ENCODE data around the gene OSBPL8. TPM values are rescaled to one million over a fixed set of nuclear protein-coding genes. Genes with fewer than 3 reads are reported as not detected.

The OSBPL8 gene
- total and polyA plus RNA-seq, 11 donors, result 4.5 to 58.7 (median 43.7) TPM

- intact Hi-C loops (cut with DNase I), result no loop called here
- TF ChIP-seq POLR2A (IDR thresholded peaks at IDR 0.05) (no peak), CTCF (IDR thresholded peaks at IDR 0.05) (no peak)
- no peak for ATAC-seq
- no peaks in the 10 kb centered on the region for H3K36me3 ChIP-seq
- peaks cover 0 to 21% (median 0%) of the 10 kb centered on the region in 12 donors for H3K4me1 ChIP-seq
- no peaks in the 10 kb centered on the region for H3K9me3 ChIP-seq
- no peaks in the 10 kb centered on the region for H3K27me3 ChIP-seq
- no peak overlapping the region for H3K27ac ChIP-seq
- no peak for DNase-seq
- H3K4me3 ChIP-seq, result no peak overlapping the region
Observed at GRCh38 chr12:76591476-76591875, 31.9 kb upstream of the OSBPL8 start.

- Histone ChIP-seq H3K27ac (no peak overlapping the region), H3K36me3 (no peaks in the 10 kb centered on the region), H3K4me1 (peaks cover 0 to 21% (median 0%) of the 10 kb centered on the region in 12 donors), H3K9me3 (no peaks in the 10 kb centered on the region), H3K4me3 (no peak overlapping the region), H3K27me3 (no peaks in the 10 kb centered on the region)
- DNase-seq (no peak), ATAC-seq (no peak)
- TF ChIP-seq CTCF (IDR thresholded peaks at IDR 0.05), result no peak
- no peak for TF ChIP-seq POLR2A (IDR thresholded peaks at IDR 0.05)
- intact Hi-C loops (cut with DNase I), result no loop called here
- 85 to 92% (median 90%) methylated on average over 3 of the region's 3 CpGs for WGBS, 4 donors
Observed at GRCh38 chr12:76590131-76590530, 30.6 kb upstream of the OSBPL8 start.

DNA sequence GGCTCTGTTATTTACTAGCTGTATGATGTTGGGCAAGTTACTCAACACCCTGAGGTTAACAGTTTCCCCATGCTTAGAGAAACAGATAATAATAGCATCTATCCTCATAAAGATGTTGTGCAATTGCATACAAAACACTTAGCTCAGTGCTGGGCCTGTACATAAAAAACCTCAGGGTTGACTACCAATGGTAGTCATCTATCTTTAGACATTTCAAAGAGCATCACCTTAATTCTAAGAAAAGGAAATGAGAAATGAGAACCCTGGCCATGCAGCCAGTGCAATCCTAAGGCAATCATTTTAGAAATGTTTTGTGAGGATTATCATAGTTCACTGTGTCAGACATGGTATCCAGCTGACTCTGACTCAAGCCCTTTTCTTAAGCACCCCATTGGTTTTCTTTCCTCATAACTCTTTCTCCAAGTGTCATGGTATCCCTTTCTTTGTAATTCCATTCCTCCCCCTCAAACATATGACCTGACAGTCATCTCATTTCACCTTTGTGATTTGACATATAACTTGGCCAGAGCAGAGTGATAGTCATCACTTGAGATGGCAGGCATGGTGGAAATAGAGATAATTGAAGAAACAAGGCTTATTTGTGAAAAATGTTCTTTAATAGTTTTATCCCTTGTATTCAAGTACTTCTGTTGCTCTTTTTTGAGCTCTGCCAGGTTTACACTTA, 29.5 kb upstream of the OSBPL8 start:
- Histone ChIP-seq H3K9me3 (no peaks in the 10 kb centered on the region), H3K27ac (peak overlapping the region in 1 of 12 donors; percentile 24), H3K27me3 (no peaks in the 10 kb centered on the region), H3K4me3 (no peak overlapping the region), H3K4me1 (peaks cover 0 to 21% (median 0%) of the 10 kb centered on the region in 12 donors), H3K36me3 (no peaks in the 10 kb centered on the region)
- intact Hi-C loops (cut with DNase I), result loop anchor here in 2 of 10 donors (5.0 to 10.0 kb wide), 3 partner anchors 72 to 524 kb away; no protein-coding TSS in a partner anchor
- TF ChIP-seq CTCF (IDR thresholded peaks at IDR 0.05) (no peak), POLR2A (IDR thresholded peaks at IDR 0.05) (no peak)
- DNase-seq (no peak), ATAC-seq (peak in 3 of 4 donors; percentile 39 to 86 (median 81))

GRCh38 chr12:76587428-76588178, 28.0 kb upstream of the OSBPL8 start:
- no peak for TF ChIP-seq CTCF (IDR thresholded peaks at IDR 0.05)
- TF ChIP-seq POLR2A (IDR thresholded peaks at IDR 0.05), result no peak
- H3K4me3 ChIP-seq, result no peak overlapping the region
- H3K9me3 ChIP-seq, result no peaks in the 10 kb centered on the region
- no peaks in the 10 kb centered on the region for H3K27me3 ChIP-seq
- DNase-seq, result no peak
- no peak for ATAC-seq
- no peaks in the 10 kb centered on the region for H3K36me3 ChIP-seq
- intact Hi-C loops (cut with DNase I), result loop anchor here in 2 of 10 donors (5.0 to 10.0 kb wide), 3 partner anchors 70 to 523 kb away; no protein-coding TSS in a partner anchor
- peaks cover 0 to 21% (median 0%) of the 10 kb centered on the region in 12 donors for H3K4me1 ChIP-seq
- no peak overlapping the region for H3K27ac ChIP-seq
- 83 to 89% (median 86%) methylated on average over 3 of the region's 3 CpGs for WGBS, 4 donors
